HG02588 (cell line): ENCODE measurements around the gene BST1.

ENCODE experiments used
- ATAC-seq: cut with Tn5 transposase; IDR thresholded peaks from one replicate; pipeline ENCODE4 v1.9.1; 2021; ENCODE audit warnings: mild to moderate bottlenecking, moderate library complexity; ENCODE audit not compliant: unreplicated experiment

BST1 gene, protein sequence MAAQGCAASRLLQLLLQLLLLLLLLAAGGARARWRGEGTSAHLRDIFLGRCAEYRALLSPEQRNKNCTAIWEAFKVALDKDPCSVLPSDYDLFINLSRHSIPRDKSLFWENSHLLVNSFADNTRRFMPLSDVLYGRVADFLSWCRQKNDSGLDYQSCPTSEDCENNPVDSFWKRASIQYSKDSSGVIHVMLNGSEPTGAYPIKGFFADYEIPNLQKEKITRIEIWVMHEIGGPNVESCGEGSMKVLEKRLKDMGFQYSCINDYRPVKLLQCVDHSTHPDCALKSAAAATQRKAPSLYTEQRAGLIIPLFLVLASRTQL

DNA sequence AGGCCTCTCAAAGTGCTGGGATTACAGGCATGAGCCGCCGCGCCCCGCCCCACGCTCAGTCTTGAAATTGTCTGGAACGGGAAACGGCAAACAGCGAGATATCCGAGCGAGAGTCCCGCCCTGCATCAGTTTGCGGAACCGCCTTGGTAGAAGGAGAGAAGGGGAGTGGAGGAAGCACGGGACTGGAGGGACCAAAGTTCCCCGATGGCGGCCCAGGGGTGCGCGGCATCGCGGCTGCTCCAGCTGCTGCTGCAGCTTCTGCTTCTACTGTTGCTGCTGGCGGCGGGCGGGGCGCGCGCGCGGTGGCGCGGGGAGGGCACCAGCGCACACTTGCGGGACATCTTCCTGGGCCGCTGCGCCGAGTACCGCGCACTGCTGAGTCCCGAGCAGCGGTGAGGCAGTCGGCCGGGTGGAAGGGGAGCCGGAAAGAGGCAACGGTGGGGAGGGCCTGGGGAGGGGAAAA is at the start of gene BST1:
TSS of gene BST1 (plus strand) at position 125 of the 463 bp plus-strand sequence. CDS start at position 205, 80 bp downstream.
- ATAC-seq = peak; percentile 65

DNA sequence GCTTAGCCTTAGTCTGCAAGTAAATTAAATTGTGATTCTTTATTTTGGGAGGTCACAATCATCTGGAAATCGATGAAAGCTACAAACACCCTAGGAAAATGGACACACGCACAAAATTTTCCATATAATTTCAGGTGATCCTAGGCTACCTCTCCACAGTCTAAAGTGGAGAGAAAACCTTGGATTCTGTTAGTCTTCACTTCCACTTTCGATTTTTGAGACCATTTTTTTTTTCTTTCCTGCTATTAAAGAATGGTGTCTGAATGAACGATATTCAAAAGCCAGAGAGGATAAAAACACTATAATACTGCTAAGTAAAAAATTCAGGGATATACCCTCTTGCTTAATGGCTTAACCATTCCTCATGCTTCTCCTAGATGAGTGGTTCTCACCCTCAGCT is 49.4 kb upstream of the BST1 start:
- ATAC-seq = no peak

DNA sequence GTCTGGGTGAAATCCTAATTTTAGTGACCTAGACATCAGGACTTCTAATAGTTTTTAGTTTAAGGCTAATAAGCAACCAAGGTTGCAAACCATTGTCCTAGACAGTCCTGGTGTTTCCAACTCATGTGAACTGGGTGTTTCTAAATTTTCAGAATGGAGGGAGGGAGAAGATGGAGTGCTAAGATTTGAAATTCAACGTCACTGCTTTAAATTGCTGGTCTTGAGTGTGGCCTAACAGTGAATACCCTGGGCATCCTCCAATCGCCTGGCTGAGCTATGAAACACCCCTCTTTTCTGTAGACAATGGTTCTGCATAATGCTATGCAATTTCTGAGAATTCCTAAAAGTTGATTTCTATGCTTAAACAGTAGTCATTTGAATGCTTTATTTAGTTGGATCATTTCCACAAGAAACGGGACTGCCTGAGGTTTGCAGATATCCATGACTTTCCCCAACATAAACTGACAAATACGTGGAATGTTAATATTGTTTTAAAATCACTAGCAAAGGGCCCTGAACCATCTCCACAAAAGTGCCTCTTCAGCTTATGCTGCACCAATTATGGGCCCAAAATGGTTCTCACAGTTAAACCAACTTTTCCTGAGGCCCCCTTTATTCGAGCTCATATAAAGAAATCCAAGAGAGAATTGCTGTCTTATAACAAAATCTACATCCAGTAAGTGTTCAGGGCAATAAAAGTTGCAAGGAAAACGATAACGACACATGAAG is 48.8 kb upstream of the BST1 start:
- ATAC-seq = no peak

DNA sequence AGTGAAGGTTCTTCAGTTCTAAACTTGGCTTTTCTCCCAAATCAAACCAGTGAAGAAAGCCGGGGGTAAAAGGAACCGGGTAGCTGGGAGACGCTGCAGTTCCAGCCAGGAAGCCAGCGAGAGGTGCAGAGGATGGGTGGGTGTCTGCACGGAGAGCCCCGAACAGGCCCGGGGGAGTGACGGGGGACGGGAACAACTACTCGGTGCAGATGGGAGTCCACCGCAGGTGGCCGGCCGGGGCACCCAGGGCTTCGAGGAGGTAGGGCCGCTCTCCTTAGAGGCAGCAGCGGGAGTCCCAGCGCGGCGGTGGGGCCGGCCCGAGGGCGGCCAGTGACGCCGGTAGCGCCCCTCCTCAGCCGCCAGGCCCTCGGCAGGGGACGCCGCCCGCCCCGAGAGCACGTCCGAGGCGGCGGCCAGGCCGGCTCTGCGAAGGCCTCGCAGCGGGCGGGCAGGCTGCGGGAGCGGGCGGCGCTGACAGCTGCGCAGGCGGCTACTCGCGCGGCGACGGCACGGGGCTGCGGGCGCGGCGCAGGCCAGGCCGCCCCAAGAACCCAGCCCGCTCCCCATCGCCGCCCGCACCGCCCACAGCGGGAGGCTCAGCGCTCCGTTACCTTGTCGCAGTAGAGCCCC is 48.2 kb upstream of the BST1 start:
- ATAC-seq = peak; percentile 44

DNA sequence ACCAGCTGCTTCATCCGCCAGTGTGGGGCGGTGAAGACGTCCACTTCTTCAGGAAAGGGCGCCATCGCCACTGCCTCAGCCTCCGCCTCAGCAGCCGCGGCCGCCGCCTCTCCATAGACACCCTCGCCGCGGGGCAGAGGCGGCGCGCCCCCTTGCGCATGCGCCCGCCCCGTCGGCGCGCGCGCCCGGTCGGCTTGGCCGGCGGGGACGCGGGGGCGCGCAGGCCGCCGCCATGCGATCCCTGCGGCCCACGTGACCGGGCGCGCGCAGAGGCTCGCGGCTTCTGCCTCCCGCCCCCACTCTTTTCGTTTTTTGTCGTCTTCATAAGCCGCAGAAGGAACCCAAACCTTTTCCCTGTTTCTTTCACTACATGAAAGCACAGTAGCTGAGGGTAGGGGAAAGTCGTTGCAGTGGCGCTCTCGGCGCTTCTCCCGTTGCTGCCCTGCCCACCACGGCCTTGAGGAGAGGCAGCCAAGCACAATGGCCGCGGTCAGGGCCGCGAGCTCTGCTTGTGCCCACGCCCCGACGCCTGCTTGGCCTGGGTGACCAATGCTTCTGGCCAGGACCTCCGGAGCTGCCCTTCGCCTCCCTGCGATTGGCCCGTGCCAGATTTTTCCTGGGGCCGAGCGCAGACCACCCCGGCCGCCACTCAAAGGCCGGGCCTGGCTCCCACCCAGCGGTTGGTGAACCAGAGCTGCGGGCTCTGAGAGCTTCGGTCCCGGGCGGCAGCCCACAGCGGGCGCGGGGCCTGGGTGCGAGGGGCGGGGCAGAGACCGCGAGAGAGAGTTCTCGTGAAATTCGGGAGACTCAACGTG is 47.4 kb upstream of the BST1 start, which contains the start of gene FBXL5:
TSS of gene FBXL5 (minus strand) at position 135 of the 815 bp plus-strand sequence. CDS start at position 65, 70 bp downstream.
- peak; percentile 73 for ATAC-seq

DNA sequence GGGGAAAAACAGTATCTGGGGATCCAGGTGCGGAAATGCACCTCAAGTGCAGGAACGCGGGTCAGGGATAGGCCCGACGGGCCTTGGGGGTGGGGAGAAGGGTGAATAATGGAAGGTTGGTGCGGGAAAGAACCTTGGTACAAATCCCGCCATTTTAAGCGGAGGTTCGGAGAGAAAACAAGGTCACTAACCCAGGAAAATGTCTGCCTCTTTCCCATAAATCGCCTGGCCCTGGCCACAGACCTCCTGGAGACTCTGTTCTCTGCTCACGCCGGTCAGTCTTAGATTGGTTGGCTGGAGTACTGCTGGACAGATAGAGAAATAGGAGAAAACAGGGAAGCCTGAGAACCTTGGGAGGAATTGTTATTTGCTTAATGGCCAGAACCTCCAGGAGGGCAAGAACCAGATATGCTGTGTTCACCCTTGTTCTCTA is 46.8 kb upstream of the BST1 start:
- ATAC-seq = no peak

DNA sequence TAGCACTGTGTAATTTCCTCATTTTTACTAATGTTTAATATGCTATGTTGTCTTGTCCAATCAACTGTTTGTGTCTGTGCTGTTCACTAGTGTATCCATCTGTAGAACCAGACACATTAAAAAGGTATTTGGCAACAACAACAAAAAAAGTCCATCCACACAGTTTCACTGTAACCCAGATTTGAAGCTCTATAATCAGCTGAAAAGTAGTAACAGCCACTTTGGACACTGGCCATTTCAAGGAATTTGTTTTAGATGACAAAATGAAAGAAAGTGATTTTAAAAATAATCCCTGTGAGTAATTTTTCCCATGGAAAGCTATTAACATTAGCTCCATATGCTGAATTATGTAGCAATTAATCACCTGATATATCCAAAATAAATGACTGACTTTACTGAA is 45.5 kb upstream of the BST1 start:
- ATAC-seq = no peak

DNA sequence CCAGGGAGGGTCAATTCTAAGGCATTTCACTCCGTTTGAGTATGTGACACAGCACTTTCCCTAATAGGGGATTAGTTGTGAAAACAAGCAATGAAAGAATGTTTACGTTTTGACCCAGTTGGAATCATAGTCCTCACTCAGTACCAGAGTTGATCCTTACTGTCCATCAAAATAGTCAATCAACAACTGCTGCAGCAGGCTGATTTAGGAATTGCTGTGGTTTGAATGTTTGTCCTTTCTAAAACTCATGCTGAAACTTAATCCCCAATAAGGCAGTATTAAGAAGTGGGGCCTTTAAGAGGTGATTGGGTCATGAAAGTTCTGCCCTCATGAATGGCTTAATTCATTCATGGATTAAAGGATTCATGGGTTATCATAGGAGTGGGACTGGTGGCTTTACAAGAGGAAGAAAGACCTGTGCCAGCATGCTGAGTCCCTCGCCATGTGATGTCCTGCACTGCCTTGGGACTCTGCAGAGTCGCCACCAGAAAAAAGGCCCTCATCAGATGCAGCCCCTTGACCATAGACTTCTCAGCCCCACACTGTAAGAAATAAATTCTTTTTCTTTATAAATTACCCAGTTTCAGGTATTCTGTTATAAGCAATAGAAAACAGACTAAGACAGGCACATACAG is 44.6 kb upstream of the BST1 start:
- no peak for ATAC-seq

DNA sequence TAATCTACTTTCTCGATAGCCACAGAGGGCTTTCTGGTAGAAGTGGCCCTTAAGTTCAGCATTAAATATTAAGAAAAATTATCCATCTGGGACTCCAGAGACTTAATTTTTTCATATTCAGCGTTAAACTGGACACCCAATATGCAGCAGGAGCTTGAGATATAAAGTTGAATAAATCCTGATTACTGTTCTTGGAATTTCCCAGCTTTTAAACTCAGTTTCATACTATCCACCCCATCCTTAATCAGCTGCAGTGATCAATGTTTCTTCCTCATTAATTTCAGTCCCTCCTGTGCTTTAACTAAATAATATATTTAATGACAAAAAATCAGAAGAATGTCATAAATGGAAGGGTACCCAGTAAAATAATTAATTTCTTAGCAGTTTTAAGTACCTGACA is 44.1 kb upstream of the BST1 start:
- no peak for ATAC-seq

DNA sequence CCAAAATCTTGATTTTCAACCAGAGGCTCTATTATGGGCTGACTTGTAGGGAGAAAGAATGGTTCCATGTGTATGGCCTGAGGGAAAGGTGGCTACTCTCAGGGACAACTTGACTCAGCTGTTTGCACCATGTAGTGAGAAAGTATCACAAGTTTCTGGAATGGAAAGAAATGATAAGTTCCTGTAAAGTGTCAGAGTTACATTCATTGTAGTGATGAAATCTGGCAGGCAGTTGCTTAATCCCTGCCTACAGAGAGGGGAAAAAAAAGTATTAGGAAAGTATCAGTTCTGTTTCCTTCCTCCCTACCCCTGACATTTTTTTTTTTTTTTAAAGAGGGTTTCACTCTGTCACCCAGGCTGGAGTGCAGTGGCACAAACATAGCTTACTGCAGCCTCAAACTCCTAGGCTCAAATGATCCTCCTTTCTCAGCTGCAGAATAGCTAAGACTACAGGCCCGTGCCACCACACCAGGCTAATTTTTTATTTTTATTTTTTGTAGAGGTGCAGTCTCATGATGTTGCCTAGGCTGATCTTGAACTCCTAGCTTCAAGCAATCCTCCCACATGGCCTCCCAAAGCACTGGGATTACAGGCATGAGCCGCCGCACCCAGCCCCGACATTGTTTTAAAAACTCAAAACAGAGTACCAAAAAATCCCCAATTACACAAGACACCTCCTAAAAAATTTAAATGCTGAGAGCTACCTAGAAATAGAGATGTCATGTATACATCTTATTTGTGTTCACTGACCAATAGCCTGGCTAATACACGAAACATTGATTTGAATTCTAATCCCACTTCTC is 42.9 kb upstream of the BST1 start:
- no peak for ATAC-seq

DNA sequence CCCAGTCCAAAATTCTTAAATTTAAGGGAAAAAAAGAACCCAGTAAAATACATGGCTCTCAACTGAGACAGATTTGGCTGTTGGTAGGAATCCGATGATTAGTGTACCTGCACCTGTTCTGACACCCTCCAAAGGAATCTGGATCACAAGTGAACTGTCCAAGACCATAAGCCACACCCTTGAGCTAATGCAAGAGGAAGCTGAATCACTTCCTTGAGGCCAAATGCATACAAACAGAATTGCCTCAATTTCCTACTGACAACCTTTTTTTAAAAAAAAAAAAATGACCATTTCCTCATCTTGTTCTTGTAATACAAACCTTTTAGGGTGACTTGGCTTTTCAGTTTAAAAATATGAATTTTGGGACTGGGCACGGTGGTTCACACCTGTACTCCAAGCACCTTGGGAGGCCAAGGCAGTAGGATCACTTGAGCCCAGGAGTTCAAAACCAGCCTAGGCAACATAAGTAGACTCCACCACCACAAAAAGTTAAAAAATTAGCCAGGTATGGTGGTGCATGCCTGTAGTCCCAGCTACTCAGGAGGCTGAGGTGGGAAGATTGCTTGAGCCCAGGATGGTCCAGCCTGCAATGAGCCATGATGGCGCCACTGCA is 37.0 kb upstream of the BST1 start:
- ATAC-seq = no peak

DNA sequence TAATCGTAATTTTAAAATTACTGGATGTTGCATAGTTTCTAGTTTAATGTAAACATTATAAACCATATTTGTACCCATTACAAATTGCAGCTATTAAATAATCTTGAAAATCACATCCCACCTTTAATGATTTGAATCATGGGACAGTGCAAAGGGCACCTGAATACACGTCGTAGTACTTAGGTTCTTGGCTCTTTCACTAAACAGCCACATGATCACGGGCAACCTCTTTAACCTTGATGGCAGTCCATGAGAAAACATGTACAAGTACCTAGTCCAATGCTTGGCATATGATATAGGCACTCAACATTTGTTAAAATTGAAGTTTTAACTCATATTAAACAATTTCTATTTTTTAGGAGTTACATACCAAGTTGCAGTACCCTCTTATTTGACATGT is 35.9 kb upstream of the BST1 start:
- no peak for ATAC-seq

DNA sequence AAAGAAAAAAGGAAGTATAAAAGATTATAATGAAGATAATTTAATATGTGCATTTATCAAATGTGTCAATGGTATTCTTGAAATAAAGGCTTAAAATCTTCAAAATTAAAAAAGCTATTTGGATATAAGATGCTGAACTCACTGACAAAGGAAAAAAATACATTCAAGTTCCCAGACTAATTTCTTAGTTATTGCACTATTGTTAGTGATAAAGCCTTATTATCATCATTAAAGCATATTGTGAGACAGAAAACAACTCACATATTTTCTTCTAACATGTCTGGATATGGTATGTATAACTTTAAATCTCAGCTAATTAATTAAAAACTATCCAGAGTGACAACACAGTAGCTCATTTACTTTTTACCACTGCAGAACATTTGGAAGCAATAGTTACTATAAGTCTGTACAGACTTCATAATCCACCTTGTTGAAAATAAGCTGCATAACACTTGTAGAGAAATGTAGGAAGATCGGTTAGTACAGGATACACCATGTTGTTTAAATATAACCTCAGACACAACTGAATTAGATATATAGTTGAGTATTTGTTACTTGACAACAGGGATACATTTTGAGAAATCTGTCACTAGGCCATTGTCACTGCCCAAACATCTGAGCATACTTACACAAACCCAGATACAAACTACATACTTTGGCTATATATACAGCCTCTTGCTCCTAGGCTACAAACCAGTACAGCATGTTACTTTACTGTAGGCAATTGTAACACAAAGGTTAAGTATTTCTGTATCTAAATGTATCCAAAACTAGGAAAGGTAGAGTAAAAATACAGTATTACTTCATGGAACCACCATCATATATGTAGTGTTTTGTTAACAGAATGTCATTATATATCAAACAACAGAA is 34.1 kb upstream of the BST1 start:
- no peak for ATAC-seq

DNA sequence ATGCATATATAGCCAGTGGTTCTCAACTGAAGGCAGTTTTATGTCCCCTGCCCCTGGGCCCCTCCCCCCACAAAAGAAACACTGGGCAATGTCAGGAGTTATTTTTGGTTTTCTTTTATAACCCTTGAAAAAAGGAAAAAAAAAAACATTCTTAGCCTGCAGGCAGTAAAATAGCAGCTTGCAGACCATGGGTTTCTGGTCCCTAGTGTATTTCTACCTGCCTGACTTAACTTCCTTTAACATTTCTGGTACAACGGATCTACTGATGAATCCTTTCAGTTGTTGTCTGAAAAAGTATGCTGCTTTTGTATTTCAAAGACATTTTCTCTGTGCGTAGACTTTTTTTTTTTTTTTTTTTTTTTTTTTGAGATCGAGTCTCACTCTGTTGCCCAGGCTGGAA is 32.3 kb upstream of the BST1 start:
- no peak for ATAC-seq

DNA sequence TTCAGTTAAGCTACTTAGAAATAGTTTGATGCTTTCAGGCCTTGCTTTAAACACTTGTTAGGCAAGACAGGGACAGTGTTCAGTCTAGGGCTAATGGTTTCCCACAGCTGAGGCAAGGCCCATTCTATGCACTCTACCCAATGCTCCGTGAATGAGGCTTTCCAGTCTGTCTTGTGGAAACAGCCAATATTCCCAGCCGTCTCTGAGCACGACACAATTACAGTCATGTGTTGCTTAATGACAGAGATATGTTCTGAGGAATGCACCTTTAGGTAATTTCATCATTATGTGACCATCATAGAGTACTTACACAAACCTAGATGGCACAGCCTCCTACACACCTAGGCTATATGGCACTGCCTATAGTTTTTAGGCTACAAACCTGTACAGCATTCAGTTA is 30.8 kb upstream of the BST1 start:
- no peak for ATAC-seq

DNA sequence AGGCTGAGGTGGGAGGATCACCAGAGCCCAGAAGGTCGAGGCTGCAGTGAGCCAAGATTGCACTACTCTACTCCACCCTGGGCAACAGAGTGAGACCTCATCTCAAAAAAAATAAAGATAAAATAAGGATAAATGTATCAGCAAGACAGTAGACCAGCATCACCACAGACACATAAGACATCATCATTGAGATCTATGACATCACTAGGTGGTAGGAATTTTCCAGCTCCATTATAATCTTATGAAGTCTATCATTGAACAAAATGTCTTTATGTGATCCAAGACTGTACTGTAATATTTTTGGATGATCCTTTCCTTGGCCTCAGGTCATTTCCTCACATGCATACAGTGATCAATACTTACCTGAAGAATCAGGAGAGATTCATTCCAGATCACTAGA is 29.5 kb upstream of the BST1 start:
- no peak for ATAC-seq

DNA sequence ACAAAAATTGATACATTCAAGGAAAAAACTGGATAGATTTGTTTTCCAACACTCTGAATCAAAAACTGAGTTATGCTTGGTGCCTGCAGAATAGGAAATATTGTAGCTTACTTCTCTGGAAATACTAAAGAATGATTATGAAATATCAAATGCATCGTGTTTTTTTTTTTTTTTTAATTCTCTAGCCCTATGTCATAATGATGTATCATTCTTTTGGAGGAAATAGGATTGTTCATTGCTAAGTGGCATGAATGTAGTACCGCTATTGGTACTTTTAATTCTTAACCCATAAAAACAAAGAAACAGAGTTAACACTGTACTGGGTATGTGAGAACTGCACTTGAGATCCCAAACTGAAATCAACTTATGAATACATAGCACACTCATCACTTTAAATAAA is 28.8 kb upstream of the BST1 start:
- ATAC-seq = no peak

DNA sequence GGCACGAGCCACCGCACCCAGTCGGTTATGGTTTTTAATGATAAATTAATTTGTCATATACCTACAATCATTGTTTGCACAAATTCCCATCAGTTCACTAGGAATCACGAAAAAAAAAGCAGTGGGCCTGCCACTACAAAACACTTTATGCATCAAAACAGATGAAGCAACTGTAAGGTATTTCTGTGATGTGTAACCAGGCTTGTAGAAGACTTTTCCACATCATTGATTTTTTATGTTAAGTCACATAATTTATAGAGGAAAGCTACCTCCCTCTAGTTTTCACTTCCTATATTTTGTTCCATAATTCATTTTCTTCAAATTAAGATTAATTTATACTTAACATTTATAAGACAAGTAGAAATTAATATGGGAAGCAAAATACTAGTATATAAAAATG is 27.9 kb upstream of the BST1 start:
- no peak for ATAC-seq
